NCI-H2081 (cell line): Measurements from ENCODE around the gene TMA16.

ENCODE experiments used
- DNase-seq, 2 experiments: peaks; one replicate each; lab custom pipeline; 2025; lab: John Stamatoyannopoulos, UW

Gene TMA16

DNA sequence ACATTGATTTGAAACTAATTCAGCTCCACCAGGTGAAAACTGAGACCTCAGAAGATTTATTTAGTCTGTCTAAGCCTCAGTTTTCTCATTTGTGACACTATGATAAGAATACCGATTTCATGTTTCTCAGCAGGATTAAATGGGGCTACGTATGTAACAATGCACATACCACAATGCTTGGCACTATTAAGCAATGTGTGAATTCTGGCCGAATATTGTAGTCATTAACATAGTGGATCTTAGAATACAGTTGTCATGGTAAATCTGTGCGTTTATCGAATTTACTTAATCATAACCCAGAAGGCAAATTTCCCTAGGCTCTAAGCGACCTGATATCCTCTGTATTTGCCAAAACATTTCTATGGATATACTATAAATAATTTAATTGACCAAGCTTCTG, 69.1 kb downstream of the TMA16 start:
- DNase-seq: no peak

DNA sequence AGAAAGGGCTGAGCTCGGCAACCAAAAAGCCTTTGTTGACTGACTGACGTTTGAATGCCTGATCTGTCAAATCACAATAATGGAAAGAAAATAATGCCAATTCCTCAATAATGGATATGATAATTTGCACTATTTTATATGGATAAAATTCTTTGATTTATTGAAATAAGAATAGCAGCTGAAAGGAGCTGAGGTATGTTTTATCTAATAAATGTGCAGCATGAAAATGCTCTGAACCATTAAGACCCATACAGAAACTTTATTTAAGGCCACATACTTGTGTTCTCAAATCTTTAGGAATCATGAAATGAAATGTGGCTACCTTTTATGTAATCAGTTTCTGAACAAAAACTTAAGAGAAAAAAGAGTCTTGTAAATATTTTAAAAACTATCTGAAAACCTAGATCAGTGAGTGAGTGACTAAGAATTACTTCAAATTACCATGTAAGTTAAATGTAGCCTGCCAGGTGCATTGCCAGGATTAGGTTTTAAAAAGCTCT, 69.8 kb downstream of the TMA16 start:
- DNase-seq: no peak

DNA sequence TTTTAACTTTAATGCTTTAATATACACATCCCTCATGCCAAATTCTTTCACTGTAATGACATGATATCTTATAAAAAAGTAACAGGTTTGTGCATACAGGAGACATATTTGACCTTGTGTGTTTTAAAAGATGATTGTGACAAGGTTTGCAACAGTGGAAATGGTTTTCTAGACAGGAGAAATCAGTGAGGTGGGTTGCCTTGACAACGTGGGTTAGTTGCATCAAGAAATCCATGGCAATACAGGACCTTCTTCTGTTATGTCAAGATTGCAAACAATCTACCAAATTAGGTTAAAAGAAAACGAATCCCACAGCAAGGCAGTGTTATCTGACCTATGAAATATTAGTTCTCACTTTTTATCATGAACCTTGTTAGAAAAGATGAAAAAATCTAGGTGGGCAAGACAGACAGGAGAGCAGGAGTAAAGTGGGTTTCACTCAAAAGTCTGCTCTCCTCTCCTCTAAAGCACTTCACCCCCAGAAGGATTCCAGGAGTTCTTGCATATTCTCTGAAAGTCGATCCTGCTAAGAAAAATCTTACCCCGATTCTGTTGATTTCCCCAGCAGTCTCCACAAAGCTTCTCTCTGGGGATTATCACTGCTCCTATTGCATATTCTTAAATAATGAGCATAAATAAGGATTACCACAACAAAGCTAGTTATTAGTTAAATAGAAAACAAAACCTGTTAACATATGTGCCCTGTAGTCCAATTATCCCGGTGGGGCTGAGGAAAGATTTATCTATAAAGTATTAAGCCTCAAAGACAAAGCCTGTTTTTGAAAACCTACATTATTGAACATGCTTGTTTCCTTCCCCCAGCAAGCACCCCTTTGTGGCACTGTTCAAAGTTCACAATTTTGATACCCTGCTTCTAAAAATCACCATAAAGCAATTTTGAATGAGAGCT, 71.0 kb downstream of the TMA16 start:
- DNase-seq: no peak

DNA sequence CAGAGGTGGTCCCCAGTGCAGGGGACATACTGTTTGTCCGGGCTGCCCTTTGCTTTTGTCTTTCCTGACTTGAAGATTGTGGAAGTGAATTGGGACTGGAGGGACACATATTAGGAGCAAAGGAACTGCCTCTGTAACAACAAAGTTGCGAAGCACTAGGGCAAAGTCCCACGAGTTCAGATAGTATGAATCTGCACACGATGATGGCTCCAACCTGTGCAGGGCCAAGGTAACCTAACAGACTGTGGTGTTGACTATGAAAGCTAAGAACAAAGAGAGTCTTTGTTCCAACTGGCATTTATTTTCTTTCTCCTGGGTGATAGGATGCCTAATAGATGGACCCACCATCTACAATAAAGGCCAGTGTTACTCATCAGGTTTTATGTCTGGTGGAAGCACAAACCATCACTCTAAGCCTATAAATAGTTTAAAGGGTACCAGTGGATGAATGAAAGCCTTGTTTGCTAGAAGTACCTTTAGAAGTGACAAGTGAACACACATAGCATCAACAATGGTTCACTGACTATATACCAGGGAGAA, 71.8 kb downstream of the TMA16 start:
- no peak for DNase-seq

DNA sequence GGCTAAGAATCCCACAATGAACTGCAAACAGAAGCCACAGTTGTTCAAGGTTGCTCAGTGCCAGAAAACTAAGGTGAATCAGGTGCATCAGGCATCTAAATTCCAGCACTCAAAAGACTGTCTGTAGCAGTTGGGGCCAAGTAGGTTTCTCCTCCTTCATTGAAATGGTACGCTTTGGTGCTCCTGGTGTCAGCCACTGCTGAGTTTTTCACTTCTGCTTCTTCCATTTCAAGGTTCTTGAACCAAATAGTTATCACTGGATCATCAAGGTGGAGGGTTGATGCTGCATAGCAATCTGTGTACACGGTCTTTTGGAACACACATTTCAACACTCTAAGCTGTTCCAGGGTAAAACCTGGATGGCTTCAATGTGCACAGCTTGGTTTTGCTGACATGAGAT, 74.4 kb downstream of the TMA16 start:
- no peak for DNase-seq
